ENCODE data around the gene CAMKMT. TPM values are rescaled to one million over a fixed set of nuclear protein-coding genes. Genes with fewer than 3 reads are reported as not detected.

The CAMKMT gene
- total RNA-seq, 1 experiment from 2014 or later, result 14.2 TPM

- no peak for DNase-seq (ENCODE audit: low read depth)
Measured at GRCh38 chr2:44596537-44597320, 235.0 kb downstream of the CAMKMT start.

- DNase-seq (ENCODE audit: low read depth), result no peak
Measured at GRCh38 chr2:44598330-44599119, 236.8 kb downstream of the CAMKMT start.

- no peak for DNase-seq (ENCODE audit: low read depth)
Measured at GRCh38 chr2:44599130-44599529, 237.4 kb downstream of the CAMKMT start.

- DNase-seq (ENCODE audit: low read depth), result no peak
Measured at GRCh38 chr2:44602446-44602845, 240.7 kb downstream of the CAMKMT start.

- no peak for DNase-seq (ENCODE audit: low read depth)
Measured at GRCh38 chr2:44605511-44605910, 243.8 kb downstream of the CAMKMT start.

GRCh38 chr2:44612276-44612675 lies 250.5 kb downstream of the CAMKMT start:
- DNase-seq (ENCODE audit: low read depth), result no peak

- no peak for DNase-seq (ENCODE audit: low read depth)
Measured at GRCh38 chr2:44614940-44615339, 253.2 kb downstream of the CAMKMT start.

GRCh38 chr2:44615950-44616518 lies 254.3 kb downstream of the CAMKMT start:
- DNase-seq (ENCODE audit: low read depth), result no peak

- DNase-seq (ENCODE audit: low read depth), result no peak
Measured at GRCh38 chr2:44616667-44617155, 255.0 kb downstream of the CAMKMT start.

- DNase-seq (ENCODE audit: low read depth), result no peak
Measured at GRCh38 chr2:44618251-44619023, 256.7 kb downstream of the CAMKMT start.

GRCh38 chr2:44620189-44620990 lies 258.6 kb downstream of the CAMKMT start:
- no peak for DNase-seq (ENCODE audit: low read depth)

- no peak for DNase-seq (ENCODE audit: low read depth)
Measured at GRCh38 chr2:44623622-44624351, 262.0 kb downstream of the CAMKMT start.

GRCh38 chr2:44628297-44628696 lies 266.6 kb downstream of the CAMKMT start:
- no peak for DNase-seq (ENCODE audit: low read depth)

- DNase-seq (ENCODE audit: low read depth), result no peak
Measured at GRCh38 chr2:44632931-44633689, 271.4 kb downstream of the CAMKMT start.

- no peak for DNase-seq (ENCODE audit: low read depth)
Measured at GRCh38 chr2:44635725-44636124, 274.0 kb downstream of the CAMKMT start.

GRCh38 chr2:44638649-44639048 lies 276.9 kb downstream of the CAMKMT start:
- DNase-seq (ENCODE audit: low read depth), result no peak

GRCh38 chr2:44639399-44639798 lies 277.7 kb downstream of the CAMKMT start:
- DNase-seq (ENCODE audit: low read depth), result no peak

GRCh38 chr2:44642123-44642857 lies 280.5 kb downstream of the CAMKMT start:
- no peak for DNase-seq (ENCODE audit: low read depth)

- DNase-seq (ENCODE audit: low read depth), result no peak
Measured at GRCh38 chr2:44645937-44646336, 284.2 kb downstream of the CAMKMT start.
